Heart left ventricle (tissue), 13 donors: ENCODE measurements around the gene BRD3OS.

Experiments
- POLR2A ChIP-seq, 2 donors: fragments of 450-650 bp; IDR thresholded peaks; one replicate each; pipeline ENCODE4 v1.6.1; 2017; ENCODE audit warnings: antibody characterized with exemption in 2 of 2, mild to moderate bottlenecking in 2 of 2, moderate library complexity in 2 of 2
- TF ChIP-seq, protein P1 (sequence below), 12 donors: fragments of 200-600 bp; sonication (generic) in 4 of 12; IDR thresholded peaks; one replicate each; pipeline versions ENCODE4 v1.5.0 to v1.8.0; 2018 to 2022; ENCODE audit warnings: antibody characterized with exemption in 12 of 12, mild to moderate bottlenecking in 5 of 12
- donor health status: ischemic (EF 13 %, LVEDD 7.1; RV severe dilation, severe dysfunction).
- donor health status: DM: no; HTN: yes; CAD: no.
- donor health status: DM: no; HTN: no; CAD: no.
- donor health status: ischemic (EF 25% LVEDD 6.9; RV normal size, moderate dysfunction).
- donor health status: ischemic (EF 25% LVEDD 5.7; RV mildly dilated, moderate dysfunction).
- donor health status: ischemic (EF 35%, LVEDD 5.7; RV mildly dilated, moderate dysfunction).
- donor health status: nonischemic (EF 11% LVEDD 7.7; RV severe dilation, severe dysfunction).
- donor health status: DM: yes; HTN: yes; CAD: no.
- donor health status: PGD.
- donor health status: ischemic (EF 29% LVEDD 5.4; RV normal size, mild dysfunction).
- donor health status: nonischemic (EF 23%, LVEDD 6.1; RV moderate dilation, normal function).

DNA sequence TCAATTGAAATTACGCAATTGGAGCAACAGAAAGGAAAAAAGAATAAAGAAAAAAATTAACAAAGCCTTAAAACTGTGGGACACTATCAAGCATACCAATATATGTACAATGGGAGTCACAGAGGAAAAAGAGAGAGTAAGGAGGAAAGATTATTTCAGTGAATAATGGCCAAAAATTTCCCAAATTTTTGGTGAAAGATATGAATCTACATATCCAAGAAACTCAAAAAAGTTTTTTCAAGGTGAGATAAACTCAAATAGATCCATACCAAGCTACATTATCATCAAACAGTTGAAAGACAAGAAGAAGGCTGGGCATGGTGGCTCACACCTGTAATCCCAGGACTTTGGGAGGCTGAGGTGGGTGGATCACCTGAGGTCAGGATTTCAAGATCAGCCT lies 51.4 kb downstream of the BRD3OS start:
- TF ChIP-seq, protein P1, sequence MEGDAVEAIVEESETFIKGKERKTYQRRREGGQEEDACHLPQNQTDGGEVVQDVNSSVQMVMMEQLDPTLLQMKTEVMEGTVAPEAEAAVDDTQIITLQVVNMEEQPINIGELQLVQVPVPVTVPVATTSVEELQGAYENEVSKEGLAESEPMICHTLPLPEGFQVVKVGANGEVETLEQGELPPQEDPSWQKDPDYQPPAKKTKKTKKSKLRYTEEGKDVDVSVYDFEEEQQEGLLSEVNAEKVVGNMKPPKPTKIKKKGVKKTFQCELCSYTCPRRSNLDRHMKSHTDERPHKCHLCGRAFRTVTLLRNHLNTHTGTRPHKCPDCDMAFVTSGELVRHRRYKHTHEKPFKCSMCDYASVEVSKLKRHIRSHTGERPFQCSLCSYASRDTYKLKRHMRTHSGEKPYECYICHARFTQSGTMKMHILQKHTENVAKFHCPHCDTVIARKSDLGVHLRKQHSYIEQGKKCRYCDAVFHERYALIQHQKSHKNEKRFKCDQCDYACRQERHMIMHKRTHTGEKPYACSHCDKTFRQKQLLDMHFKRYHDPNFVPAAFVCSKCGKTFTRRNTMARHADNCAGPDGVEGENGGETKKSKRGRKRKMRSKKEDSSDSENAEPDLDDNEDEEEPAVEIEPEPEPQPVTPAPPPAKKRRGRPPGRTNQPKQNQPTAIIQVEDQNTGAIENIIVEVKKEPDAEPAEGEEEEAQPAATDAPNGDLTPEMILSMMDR (IDR thresholded peaks at IDR 0.05) = no peak
- no peak for TF ChIP-seq POLR2A (IDR thresholded peaks at IDR 0.05)
